Body of pancreas (tissue), 4 donors: ENCODE results near the gene SEMA6B. TPM values are rescaled to one million over a fixed set of nuclear protein-coding genes. Genes with fewer than 3 reads are reported as not detected.
"Not testable (repeated sequence)": the region's sequence is repeated elsewhere in the genome, so short reads cannot be mapped to it uniquely, and the experiment has no call there.

ENCODE experiments used
- ATAC-seq: fragments of 150-250 bp; one replicate; pipeline ENCODE4 v1.9.1; 2016
- DNase-seq, 4 donors: peaks; one replicate each; pipeline ENCODE4 v3.0.0-alpha.2; 2019
- H3K27ac ChIP-seq, 4 donors: fragments of 200-600 bp; sonication (generic); 1 replicate in 3 of 4; 2 replicates in 1 of 4; pipeline versions ENCODE4 v1.5.1 to v1.6.1; 2016 to 2019; ENCODE audit warnings: mild to moderate bottlenecking in 1 of 4, mixed read lengths in 1 of 4, moderate library complexity in 1 of 4
- H3K27me3 ChIP-seq, 2 donors: fragments of 200-600 bp; sonication (generic); one replicate each; pipeline ENCODE4 v1.6.0; 2016; ENCODE audit warnings: mild to moderate bottlenecking in 1 of 2
- H3K36me3 ChIP-seq, 2 donors: fragments of 200-600 bp; sonication (generic); replicated peaks in 1 of 2; 2 replicates each; pipeline ENCODE4 v1.5.1; 2016; ENCODE audit warnings: low read depth in 2 of 2; ENCODE audit not compliant: insufficient read depth in 1 of 2
- H3K4me1 ChIP-seq: fragments of 200-600 bp; sonication (generic); one replicate; pipeline ENCODE4 v1.6.0; 2016
- H3K4me3 ChIP-seq, 2 donors: fragments of 200-600 bp; sonication (generic); 1 replicate in 1 of 2; 2 replicates in 1 of 2; pipeline ENCODE4 v1.5.1; 2016 to 2019
- H3K9me3 ChIP-seq, 3 donors: fragments of 200-600 bp; sonication (generic); 1 replicate in 2 of 3; 2 replicates in 1 of 3; pipeline ENCODE4 v1.5.1; 2016
- CTCF ChIP-seq, 7 experiments: fragments of 450-650 bp in 4 of 7; fragments of 200-600 bp in 3 of 7; sonication (generic) in 3 of 7; IDR thresholded peaks; one replicate each; pipeline ENCODE4 v1.5.1; 2016 to 2019; ENCODE audit warnings: antibody characterized with exemption in 7 of 7
- POLR2A ChIP-seq, 3 donors: fragments of 450-650 bp; IDR thresholded peaks; one replicate each; pipeline ENCODE4 v1.6.1; 2016; ENCODE audit warnings: antibody characterized with exemption in 3 of 3, mild to moderate bottlenecking in 2 of 3
- WGBS, 2 donors: methylation state at CpG; one replicate each; pipeline ENCODE4 v1.1.5; 2017; 5-methylcytosine and 5-hydroxymethylcytosine counted together
- intact Hi-C: fragments of 100-400 bp; cut with DNase I; formaldehyde crosslinking; loops from one replicate; pipeline ENCODE4 v1.15.1; 2023
- total RNA-seq, 2 donors: library from RNA; depleted of rRNA; stranded (reverse); fragments of >200 nt; gene quantifications; one replicate each; pipeline ENCODE4 v1.1.0, GENCODE V29; 2016

The SEMA6B gene
- total RNA-seq, 2 donors from 2014 or later: 6.0 to 11.5 TPM

- Histone ChIP-seq H3K27me3 (peaks cover 0 to 20% of the 10 kb centered on the region in 2 donors), H3K4me3 (no peak overlapping the region), H3K9me3 (no peaks in the 10 kb centered on the region), H3K4me1 (peaks cover 3% of the 10 kb centered on the region), H3K36me3 (no peaks in the 10 kb centered on the region), H3K27ac (no peak overlapping the region)
- ATAC-seq (no peak), DNase-seq (peak in 2 of 4 donors; percentile 28 to 37)
- TF ChIP-seq CTCF (IDR thresholded peaks at IDR 0.05) (no peak), POLR2A (IDR thresholded peaks at IDR 0.05) (no peak)
- intact Hi-C loops: no loop called here
- WGBS, 2 donors: 1 to 4% methylated on average over 19 to 24 of the region's 32 CpGs
Measured at GRCh38 chr19:4597975-4598671, 38.6 kb upstream of the SEMA6B start.

- peaks cover 0 to 20% of the 10 kb centered on the region in 2 donors for H3K27me3 ChIP-seq
- ATAC-seq (no peak), DNase-seq (no peak)
- H3K4me3 ChIP-seq: no peak overlapping the region
- 0 to 6% methylated on average over 2 to 24 of the region's 27 CpGs for WGBS, 2 donors
- TF ChIP-seq CTCF (IDR thresholded peaks at IDR 0.05): no peak
- no peak for TF ChIP-seq POLR2A (IDR thresholded peaks at IDR 0.05)
- peaks cover 3% of the 10 kb centered on the region for H3K4me1 ChIP-seq
- intact Hi-C loops: no loop called here
- no peaks in the 10 kb centered on the region for H3K9me3 ChIP-seq
- H3K27ac ChIP-seq: no peak overlapping the region
- no peaks in the 10 kb centered on the region for H3K36me3 ChIP-seq
Measured at GRCh38 chr19:4597278-4597974, 37.9 kb upstream of the SEMA6B start.

- Histone ChIP-seq H3K27me3 (peaks cover 0 to 20% of the 10 kb centered on the region in 2 donors), H3K27ac (no peak overlapping the region), H3K36me3 (no peaks in the 10 kb centered on the region), H3K4me1 (peaks cover 3% of the 10 kb centered on the region), H3K9me3 (no peaks in the 10 kb centered on the region), H3K4me3 (no peak overlapping the region)
- no peak for ATAC-seq
- intact Hi-C loops: no loop called here
- TF ChIP-seq CTCF (IDR thresholded peaks at IDR 0.05) (no peak), POLR2A (IDR thresholded peaks at IDR 0.05) (no peak)
- 22 to 36% methylated on average over 14 to 21 of the region's 21 CpGs for WGBS, 2 donors
- DNase-seq: no peak
Measured at GRCh38 chr19:4596033-4596904, 36.8 kb upstream of the SEMA6B start.

GRCh38 chr19:4595158-4595557 lies 35.7 kb upstream of the SEMA6B start:
- H3K9me3 ChIP-seq, H3K4me1 ChIP-seq, H3K36me3 ChIP-seq, H3K4me3 ChIP-seq, ATAC-seq, intact Hi-C loops, H3K27ac ChIP-seq, DNase-seq: not testable (repeated sequence)
- H3K27me3 ChIP-seq: peaks cover 0 to 20% of the 10 kb centered on the region in 2 donors
- 85 to 88% methylated on average over 9 of the region's 9 CpGs for WGBS, 2 donors

- Histone ChIP-seq H3K27me3 (peaks cover 0 to 16% of the 10 kb centered on the region in 2 donors), H3K4me3 (no peak overlapping the region), H3K36me3 (no peaks in the 10 kb centered on the region), H3K4me1 (peaks cover 3% of the 10 kb centered on the region), H3K27ac (no peak overlapping the region), H3K9me3 (no peaks in the 10 kb centered on the region)
- 56 to 59% methylated on average over 7 to 9 of the region's 9 CpGs for WGBS, 2 donors
- ATAC-seq (no peak), DNase-seq (no peak)
- intact Hi-C loops: no loop called here
- TF ChIP-seq CTCF (IDR thresholded peaks at IDR 0.05): no peak
Measured at GRCh38 chr19:4594201-4594600, 34.7 kb upstream of the SEMA6B start.
